Activated naive CD8-positive, alpha-beta T cell treated with anti-CD3 and anti-CD28 coated beads, Interleukin-2, amount 50 U/mL, for 16 hours (primary cell): ENCODE results near the gene OR51B4.
"Not testable (repeated sequence)": the region's sequence is repeated elsewhere in the genome, so short reads cannot be mapped to it uniquely, and the experiment has no call there.

Experiments
- DNase-seq: peaks from one replicate; pipeline ENCODE4 v3.0.0-alpha.2; 2020; ENCODE audit warnings: low read depth, low spot score

Gene OR51B4

GRCh38 chr11:5294342-5294995 lies 7.3 kb downstream of the OR51B4 start:
- not testable (repeated sequence) for DNase-seq

- no peak for DNase-seq
Measured at GRCh38 chr11:5293028-5293427, 8.7 kb downstream of the OR51B4 start.

GRCh38 chr11:5291207-5291838 lies 10.4 kb downstream of the OR51B4 start:
- no peak for DNase-seq

- DNase-seq = no peak
Measured at GRCh38 chr11:5290106-5290505, 11.6 kb downstream of the OR51B4 start.

GRCh38 chr11:5289696-5290095 lies 12.1 kb downstream of the OR51B4 start:
- DNase-seq = no peak

GRCh38 chr11:5288906-5289550 lies 12.7 kb downstream of the OR51B4 start:
- DNase-seq = no peak

GRCh38 chr11:5288108-5288905 lies 13.4 kb downstream of the OR51B4 start:
- DNase-seq = no peak

- no peak for DNase-seq
Measured at GRCh38 chr11:5286901-5287300, 14.8 kb downstream of the OR51B4 start.

- no peak for DNase-seq
Measured at GRCh38 chr11:5286351-5286750, 15.4 kb downstream of the OR51B4 start.

GRCh38 chr11:5285703-5286340 lies 15.9 kb downstream of the OR51B4 start:
- DNase-seq = no peak

GRCh38 chr11:5284637-5285036 lies 17.1 kb downstream of the OR51B4 start:
- DNase-seq = no peak

- DNase-seq = no peak
Measured at GRCh38 chr11:5283882-5284281, 17.9 kb downstream of the OR51B4 start.

GRCh38 chr11:5283086-5283485 lies 18.7 kb downstream of the OR51B4 start:
- no peak for DNase-seq

- no peak for DNase-seq
Measured at GRCh38 chr11:5282628-5283027, 19.1 kb downstream of the OR51B4 start.

- DNase-seq = no peak
Measured at GRCh38 chr11:5281596-5281995, 20.1 kb downstream of the OR51B4 start.

- DNase-seq = no peak
Measured at GRCh38 chr11:5280582-5281102, 21.1 kb downstream of the OR51B4 start.

- DNase-seq = no peak
Measured at GRCh38 chr11:5279471-5280090, 22.2 kb downstream of the OR51B4 start.

GRCh38 chr11:5277807-5278382 lies 23.9 kb downstream of the OR51B4 start:
- DNase-seq = no peak

- DNase-seq = no peak
Measured at GRCh38 chr11:5276697-5277096, 25.0 kb downstream of the OR51B4 start.

GRCh38 chr11:5275369-5276110 lies 26.2 kb downstream of the OR51B4 start:
- no peak for DNase-seq
